PC-9 (cell line): ENCODE data around the gene MOB3A. TPM values are rescaled to one million over a fixed set of nuclear protein-coding genes. Genes with fewer than 3 reads are reported as not detected.

Source experiments
- BruUV-seq: library from RNA; stranded (reverse); fragments of 400-500 nt; replicated peaks from 2 replicates; lab custom pipeline; 2021; lab: Mats Ljungman, UMichigan
- CTCF ChIA-PET: fragments of 300-600 bp; sonication (Branson Sonifier 250); formaldehyde crosslinking; loops from one replicate; lab custom pipeline; 2022; ENCODE audit warnings: antibody characterized with exemption; lab: Charles Lee
- POLR2A ChIA-PET: fragments of 300-600 bp; sonication (Branson Sonifier 250); formaldehyde crosslinking; loops from one replicate; lab custom pipeline; 2022; ENCODE audit warnings: antibody characterized with exemption; ENCODE audit not compliant: unreplicated experiment; lab: Charles Lee
- DNase-seq, 2 experiments: peaks; one replicate each; pipeline versions ENCODE4 v3.0.0 to v3.0.0-alpha.2; 2015 to 2022; ENCODE audit warnings: mixed read lengths in 1 of 2
- H2AFZ ChIP-seq: fragments of 200-600 bp; sonication (generic); 2 replicates; pipeline ENCODE4 v1.8.1; 2017; ENCODE audit warnings: antibody characterized with exemption
- H3F3A ChIP-seq: fragments of 200-600 bp; sonication (generic); 2 replicates; pipeline ENCODE4 v1.8.1; 2017; ENCODE audit warnings: antibody characterized with exemption, mild to moderate bottlenecking, low read depth; ENCODE audit not compliant: insufficient read depth
- H3K27ac ChIP-seq: fragments of 200-600 bp; sonication (generic); 2 replicates; pipeline ENCODE4 v1.6.1; 2016; ENCODE audit warnings: mixed run types
- H3K27me3 ChIP-seq: fragments of 200-600 bp; sonication (generic); 2 replicates; pipeline ENCODE4 v1.6.1; 2016; ENCODE audit warnings: low read depth, mixed run types; ENCODE audit not compliant: insufficient read depth
- H3K36me3 ChIP-seq: fragments of 200-600 bp; sonication (generic); 2 replicates; pipeline ENCODE4 v1.6.1; 2016; ENCODE audit warnings: low read depth, mixed run types
- H3K4me1 ChIP-seq: fragments of 200-600 bp; sonication (generic); replicated peaks from 2 replicates; pipeline ENCODE4 v1.6.1; 2016; ENCODE audit warnings: mixed run types; ENCODE audit not compliant: insufficient read depth
- H3K4me2 ChIP-seq: fragments of 200-600 bp; sonication (generic); 2 replicates; pipeline ENCODE4 v1.6.1; 2017; ENCODE audit warnings: mixed run types
- H3K4me3 ChIP-seq: fragments of 200-600 bp; sonication (generic); 2 replicates; pipeline ENCODE4 v1.6.1; 2016; ENCODE audit warnings: mixed run types
- H3K79me2 ChIP-seq: fragments of 200-600 bp; sonication (generic); 2 replicates; pipeline ENCODE4 v1.6.1; 2017; ENCODE audit warnings: low read depth, mixed run types
- H3K9me2 ChIP-seq: fragments of 200-600 bp; sonication (generic); 2 replicates; pipeline ENCODE4 v1.8.1; 2017; ENCODE audit warnings: mild to moderate bottlenecking; ENCODE audit not compliant: insufficient read depth
- H3K9me3 ChIP-seq: fragments of 200-600 bp; sonication (generic); 2 replicates; pipeline ENCODE4 v1.8.1; 2016; ENCODE audit warnings: low read depth; ENCODE audit not compliant: insufficient read depth
- H4K20me1 ChIP-seq: fragments of 200-600 bp; sonication (generic); 2 replicates; pipeline ENCODE4 v1.8.1; 2017; ENCODE audit not compliant: insufficient read depth
- EZH2 ChIP-seq: fragments of 200-600 bp; sonication (generic); IDR thresholded peaks from 2 replicates; pipeline ENCODE4 v1.8.0; 2017; ENCODE audit warnings: antibody characterized with exemption, low read depth
- intact Hi-C: fragments of 100-400 bp; cut with micrococcal nuclease; formaldehyde crosslinking; loops from one replicate; pipeline ENCODE4 v1.10.0; 2022; ENCODE audit not compliant: unreplicated experiment
- total RNA-seq: library from RNA; stranded (reverse); gene quantifications from 2 replicates; pipeline ENCODE4 v1.2.3, GENCODE V29; 2021
- TF ChIP-seq, protein P1 (sequence below): fragments of 200-600 bp; sonication (generic); conservative IDR thresholded peaks from 2 replicates; pipeline ENCODE4 v1.6.1; 2017; ENCODE audit warnings: mixed run types, antibody characterized with exemption, mild to moderate bottlenecking, moderate library complexity

MOB3A gene
- total RNA-seq, 1 experiment from 2014 or later = 28.9 TPM

- no TSS peak for BruUV-seq
- Histone ChIP-seq H2AFZ (no peak overlapping the region), H3K27ac (peak overlapping the region; percentile 100), H3F3A (peaks cover 17% of the 10 kb centered on the region; the same call in 1 of the 2 replicates), H3K27me3 (no peaks in the 10 kb centered on the region), H4K20me1 (no peaks in the 10 kb centered on the region), H3K4me3 (peak overlapping the region; percentile 44; the same call in 1 of the 2 replicates), H3K9me3 (no peaks in the 10 kb centered on the region), H3K9me2 (no peaks in the 10 kb centered on the region), H3K36me3 (no peaks in the 10 kb centered on the region), H3K4me1 (peaks cover 37% of the 10 kb centered on the region), H3K4me2 (peak overlapping the region; percentile 80), H3K79me2 (0 out of 2 replicates have a peak, but pooled peaks cover 6% of the 10 kb centered on the region)
- intact Hi-C loops = no loop called here
- DNase-seq = no peak
- CTCF ChIA-PET = no interaction called here
- TF ChIP-seq, protein P1, sequence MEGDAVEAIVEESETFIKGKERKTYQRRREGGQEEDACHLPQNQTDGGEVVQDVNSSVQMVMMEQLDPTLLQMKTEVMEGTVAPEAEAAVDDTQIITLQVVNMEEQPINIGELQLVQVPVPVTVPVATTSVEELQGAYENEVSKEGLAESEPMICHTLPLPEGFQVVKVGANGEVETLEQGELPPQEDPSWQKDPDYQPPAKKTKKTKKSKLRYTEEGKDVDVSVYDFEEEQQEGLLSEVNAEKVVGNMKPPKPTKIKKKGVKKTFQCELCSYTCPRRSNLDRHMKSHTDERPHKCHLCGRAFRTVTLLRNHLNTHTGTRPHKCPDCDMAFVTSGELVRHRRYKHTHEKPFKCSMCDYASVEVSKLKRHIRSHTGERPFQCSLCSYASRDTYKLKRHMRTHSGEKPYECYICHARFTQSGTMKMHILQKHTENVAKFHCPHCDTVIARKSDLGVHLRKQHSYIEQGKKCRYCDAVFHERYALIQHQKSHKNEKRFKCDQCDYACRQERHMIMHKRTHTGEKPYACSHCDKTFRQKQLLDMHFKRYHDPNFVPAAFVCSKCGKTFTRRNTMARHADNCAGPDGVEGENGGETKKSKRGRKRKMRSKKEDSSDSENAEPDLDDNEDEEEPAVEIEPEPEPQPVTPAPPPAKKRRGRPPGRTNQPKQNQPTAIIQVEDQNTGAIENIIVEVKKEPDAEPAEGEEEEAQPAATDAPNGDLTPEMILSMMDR = no peak
- no peak for TF ChIP-seq EZH2
- POLR2A ChIA-PET = interaction anchor here (0.7 kb wide), 1 partner anchor 30 kb away, joined by 3 read pairs; no protein-coding TSS in a partner anchor
Measured at GRCh38 chr19:2058570-2059421, 37.3 kb downstream of the MOB3A start.

DNA sequence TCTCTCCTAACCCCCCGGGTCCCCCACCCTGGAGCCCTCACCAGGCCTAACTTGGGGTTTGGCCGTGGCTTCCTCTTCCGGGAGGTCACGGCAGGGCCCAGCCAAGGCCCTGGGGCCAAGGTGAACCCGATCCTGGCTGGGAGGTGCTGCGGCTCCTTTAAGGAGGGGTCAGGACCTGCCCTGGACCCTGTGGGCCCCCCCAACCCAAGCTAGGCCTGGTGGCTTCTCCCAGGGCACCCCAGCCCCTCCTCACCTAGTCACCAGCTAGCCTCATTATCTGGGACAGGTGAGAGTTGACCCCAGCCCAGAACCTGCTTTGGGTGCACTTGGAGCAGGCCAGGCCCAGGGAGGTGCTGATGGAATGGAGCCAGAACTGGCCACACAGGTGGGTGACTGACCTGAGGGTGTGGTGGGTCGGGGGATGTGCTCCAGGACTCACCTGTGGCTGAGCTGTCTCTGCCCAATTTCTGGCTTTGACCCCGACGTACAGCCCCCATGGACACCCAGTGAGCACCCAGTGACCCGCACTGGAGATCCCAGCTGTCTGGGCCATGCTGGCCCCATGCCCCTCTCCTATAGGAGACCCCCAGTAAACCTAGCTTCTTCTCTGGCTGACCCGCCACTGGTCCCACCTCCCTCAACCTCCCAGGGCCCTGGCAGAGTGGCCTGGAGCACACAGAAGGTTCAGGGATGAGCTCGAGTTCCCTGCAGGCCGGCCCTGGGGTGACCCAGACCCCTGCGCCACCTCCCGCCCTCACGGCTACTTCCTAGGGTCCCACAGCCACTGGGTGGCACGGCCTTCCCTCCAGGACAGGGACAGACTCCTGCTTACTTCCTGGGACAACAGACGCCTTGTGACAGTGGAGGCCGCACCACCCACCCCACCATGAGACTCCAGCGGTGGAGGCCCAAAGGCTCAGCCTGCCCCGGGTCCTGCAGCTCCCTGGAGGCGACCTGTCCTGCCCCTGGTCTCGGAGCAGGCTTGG lies 38.3 kb downstream of the MOB3A start:
- H3K4me2 ChIP-seq = 0 out of 2 replicates have a peak overlapping the region, but pooled peaks have one; percentile 80
- ChIA-PET POLR2A (no interaction called here), CTCF (no interaction called here)
- H3K27ac ChIP-seq = peak overlapping the region; percentile 100
- DNase-seq = no peak
- no peaks in the 10 kb centered on the region for H4K20me1 ChIP-seq
- no peaks in the 10 kb centered on the region for H3K9me3 ChIP-seq
- H3F3A ChIP-seq = peaks cover 17% of the 10 kb centered on the region; the same call in 1 of the 2 replicates
- no peak overlapping the region for H2AFZ ChIP-seq
- 0 out of 2 replicates have a peak, but pooled peaks cover 6% of the 10 kb centered on the region for H3K79me2 ChIP-seq
- no TSS peak for BruUV-seq
- no peaks in the 10 kb centered on the region for H3K9me2 ChIP-seq
- no peak overlapping the region for H3K4me3 ChIP-seq
- H3K4me1 ChIP-seq = peaks cover 37% of the 10 kb centered on the region
- no peaks in the 10 kb centered on the region for H3K36me3 ChIP-seq
- H3K27me3 ChIP-seq = no peaks in the 10 kb centered on the region
- intact Hi-C loops = no loop called here
- TF ChIP-seq, protein P1 = no peak
- TF ChIP-seq EZH2 = no peak

- intact Hi-C loops = no loop called here
- no peak for TF ChIP-seq EZH2
- TF ChIP-seq, protein P1 = no peak
- ChIA-PET CTCF (no interaction called here), POLR2A (no interaction called here)
- Histone ChIP-seq H3K36me3 (no peaks in the 10 kb centered on the region), H3K4me3 (no peak overlapping the region), H3K27me3 (no peaks in the 10 kb centered on the region), H3K27ac (peak overlapping the region; percentile 3; the same call in 1 of the 2 replicates), H3K79me2 (0 out of 2 replicates have a peak, but pooled peaks cover 6% of the 10 kb centered on the region), H3K9me2 (no peaks in the 10 kb centered on the region), H3K4me2 (no peak overlapping the region), H4K20me1 (no peaks in the 10 kb centered on the region), H2AFZ (no peak overlapping the region), H3K4me1 (peaks cover 37% of the 10 kb centered on the region), H3K9me3 (no peaks in the 10 kb centered on the region), H3F3A (peaks cover 17% of the 10 kb centered on the region; the same call in 1 of the 2 replicates)
- DNase-seq = no peak
- BruUV-seq = no TSS peak
Measured at GRCh38 chr19:2056837-2057192, 39.3 kb downstream of the MOB3A start.
